Osteocyte (in vitro differentiated cells): ENCODE data around the gene CHD6. TPM values are rescaled to one million over a fixed set of nuclear protein-coding genes. Genes with fewer than 3 reads are reported as not detected.

Source experiments
- DNase-seq: peaks from one replicate; pipeline ENCODE4 v3.0.0; 2021; ENCODE audit warnings: mixed read lengths; ENCODE audit not compliant: unreplicated experiment; ENCODE audit errors: extremely low spot score
- H3K27ac Mint-ChIP-seq: one replicate; pipeline ENCODE4 v1.8.0; 2021; ENCODE audit warnings: mild to moderate bottlenecking, mixed read lengths; ENCODE audit not compliant: unreplicated experiment
- H3K27me3 Mint-ChIP-seq: one replicate; pipeline ENCODE4 v1.8.0; 2021; ENCODE audit warnings: mixed read lengths; ENCODE audit not compliant: unreplicated experiment
- H3K36me3 Mint-ChIP-seq: one replicate; pipeline ENCODE4 v1.8.0; 2021; ENCODE audit warnings: mixed read lengths; ENCODE audit not compliant: unreplicated experiment
- H3K4me1 Mint-ChIP-seq: one replicate; pipeline ENCODE4 v1.8.0; 2021; ENCODE audit warnings: mixed read lengths; ENCODE audit not compliant: unreplicated experiment
- H3K4me3 Mint-ChIP-seq: one replicate; pipeline ENCODE4 v1.8.0; 2021; ENCODE audit warnings: mild to moderate bottlenecking, moderate library complexity, mixed read lengths; ENCODE audit not compliant: unreplicated experiment
- H3K9me3 Mint-ChIP-seq: one replicate; pipeline ENCODE4 v1.8.0; 2021; ENCODE audit warnings: mixed read lengths; ENCODE audit not compliant: unreplicated experiment
- total RNA-seq: library from RNA; stranded (reverse); gene quantifications from 2 replicates; pipeline ENCODE4 v1.2.1, GENCODE V29; 2021
- TF ChIP-seq, protein P1 (sequence below): fragments of 200-600 bp; sonication (generic); IDR thresholded peaks from 2 replicates; pipeline ENCODE4 v1.5.0; 2021; ENCODE audit warnings: antibody characterized with exemption, mild to moderate bottlenecking, moderate library complexity

Gene CHD6
- total RNA-seq, 1 donor from 2014 or later = 51.4 TPM

- Mint-ChIP-seq H3K9me3 (no peaks in the 10 kb centered on the region), H3K27ac (no peak overlapping the region), H3K4me1 (peaks cover 1% of the 10 kb centered on the region), H3K27me3 (no peaks in the 10 kb centered on the region), H3K4me3 (no peak overlapping the region), H3K36me3 (peaks cover 3% of the 10 kb centered on the region)
- DNase-seq = no peak
- TF ChIP-seq, protein P1, sequence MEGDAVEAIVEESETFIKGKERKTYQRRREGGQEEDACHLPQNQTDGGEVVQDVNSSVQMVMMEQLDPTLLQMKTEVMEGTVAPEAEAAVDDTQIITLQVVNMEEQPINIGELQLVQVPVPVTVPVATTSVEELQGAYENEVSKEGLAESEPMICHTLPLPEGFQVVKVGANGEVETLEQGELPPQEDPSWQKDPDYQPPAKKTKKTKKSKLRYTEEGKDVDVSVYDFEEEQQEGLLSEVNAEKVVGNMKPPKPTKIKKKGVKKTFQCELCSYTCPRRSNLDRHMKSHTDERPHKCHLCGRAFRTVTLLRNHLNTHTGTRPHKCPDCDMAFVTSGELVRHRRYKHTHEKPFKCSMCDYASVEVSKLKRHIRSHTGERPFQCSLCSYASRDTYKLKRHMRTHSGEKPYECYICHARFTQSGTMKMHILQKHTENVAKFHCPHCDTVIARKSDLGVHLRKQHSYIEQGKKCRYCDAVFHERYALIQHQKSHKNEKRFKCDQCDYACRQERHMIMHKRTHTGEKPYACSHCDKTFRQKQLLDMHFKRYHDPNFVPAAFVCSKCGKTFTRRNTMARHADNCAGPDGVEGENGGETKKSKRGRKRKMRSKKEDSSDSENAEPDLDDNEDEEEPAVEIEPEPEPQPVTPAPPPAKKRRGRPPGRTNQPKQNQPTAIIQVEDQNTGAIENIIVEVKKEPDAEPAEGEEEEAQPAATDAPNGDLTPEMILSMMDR = no peak
Measured at GRCh38 chr20:41567615-41568014, 50.6 kb downstream of the CHD6 start.

DNA sequence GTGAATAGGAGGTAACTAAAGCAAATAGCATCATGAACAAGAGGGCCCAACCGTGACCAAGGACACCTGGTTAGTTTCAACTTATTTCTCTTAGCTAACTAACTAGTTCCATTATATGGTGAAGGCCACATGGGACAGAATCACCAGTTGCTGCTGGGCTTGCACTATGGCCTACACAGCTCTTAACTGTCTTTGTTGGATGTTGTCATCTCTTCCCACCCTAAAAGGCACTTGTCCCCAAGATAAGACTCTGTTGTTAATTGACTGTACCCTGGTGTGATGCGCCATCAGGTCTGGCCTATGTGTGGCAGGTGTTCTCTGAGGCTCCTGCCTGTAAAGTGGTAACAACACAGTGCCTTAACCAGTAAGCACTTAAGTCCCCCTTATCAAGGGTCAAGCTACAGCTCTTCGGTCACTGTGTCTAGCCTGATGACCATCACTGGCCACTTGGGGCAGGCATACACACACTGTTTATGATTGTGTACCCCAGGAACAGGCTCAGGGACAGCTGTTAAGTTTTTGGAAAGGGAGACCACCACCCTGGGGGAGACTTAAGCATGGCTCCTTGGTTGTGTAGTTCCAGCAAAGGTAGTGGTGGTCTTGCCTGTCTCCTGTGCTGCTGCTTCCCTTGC, 51.2 kb downstream of the CHD6 start:
- Mint-ChIP-seq H3K27ac (no peak overlapping the region), H3K27me3 (no peaks in the 10 kb centered on the region), H3K9me3 (no peaks in the 10 kb centered on the region), H3K36me3 (peaks cover 3% of the 10 kb centered on the region), H3K4me3 (no peak overlapping the region), H3K4me1 (peaks cover 2% of the 10 kb centered on the region)
- DNase-seq = no peak
- TF ChIP-seq, protein P1 = no peak

DNA sequence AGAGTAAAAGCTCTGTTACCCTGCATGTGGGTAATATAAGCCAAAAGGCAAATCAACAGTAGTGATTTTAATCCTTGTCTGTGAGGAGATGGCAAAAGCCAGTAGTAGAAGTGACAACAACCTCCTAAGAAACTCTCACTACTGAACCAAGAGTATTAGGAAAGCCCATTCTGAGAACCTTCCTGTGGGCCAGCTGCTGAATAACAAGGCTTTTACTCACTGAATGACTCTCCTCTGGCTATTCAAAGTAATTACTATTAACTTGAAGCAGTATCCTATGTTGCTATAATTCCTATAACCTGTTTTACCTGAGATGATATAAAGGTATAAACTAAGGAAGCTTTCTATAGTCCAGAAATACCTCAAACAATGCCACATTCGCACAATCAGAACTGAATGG, 55.1 kb downstream of the CHD6 start:
- H3K27me3 Mint-ChIP-seq = no peaks in the 10 kb centered on the region
- no peak overlapping the region for H3K27ac Mint-ChIP-seq
- H3K4me1 Mint-ChIP-seq = peaks cover 14% of the 10 kb centered on the region
- H3K36me3 Mint-ChIP-seq = peaks cover 3% of the 10 kb centered on the region
- no peaks in the 10 kb centered on the region for H3K9me3 Mint-ChIP-seq
- DNase-seq = no peak
- TF ChIP-seq, protein P1 = no peak
- no peak overlapping the region for H3K4me3 Mint-ChIP-seq

DNA sequence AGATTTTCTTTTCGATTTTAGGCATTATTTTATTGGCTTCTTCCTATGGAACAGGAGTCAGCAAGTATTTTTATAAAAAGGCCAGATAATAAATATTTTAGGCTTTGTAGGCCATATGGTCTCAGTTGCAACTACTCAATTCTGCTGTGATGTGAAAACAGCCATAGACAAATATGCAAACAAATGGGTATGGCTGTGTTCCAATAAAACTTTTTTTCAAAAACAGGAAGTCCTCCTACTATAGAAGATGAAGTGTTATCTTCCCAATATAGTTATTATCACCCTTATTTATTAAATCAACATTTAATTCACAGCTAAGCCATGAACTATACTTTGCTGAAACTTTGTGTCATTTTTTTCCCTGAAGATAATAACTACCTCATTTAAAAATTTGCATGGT, 57.2 kb downstream of the CHD6 start:
- Mint-ChIP-seq H3K36me3 (peaks cover 3% of the 10 kb centered on the region), H3K27ac (no peak overlapping the region), H3K9me3 (no peaks in the 10 kb centered on the region), H3K4me3 (no peak overlapping the region), H3K4me1 (peaks cover 14% of the 10 kb centered on the region), H3K27me3 (no peaks in the 10 kb centered on the region)
- no peak for DNase-seq
- TF ChIP-seq, protein P1 = no peak

GRCh38 chr20:41559658-41560057, 58.5 kb downstream of the CHD6 start:
- peaks cover 14% of the 10 kb centered on the region for H3K4me1 Mint-ChIP-seq
- DNase-seq = no peak
- peaks cover 1% of the 10 kb centered on the region for H3K36me3 Mint-ChIP-seq
- no peak overlapping the region for H3K4me3 Mint-ChIP-seq
- TF ChIP-seq, protein P1 = no peak
- no peaks in the 10 kb centered on the region for H3K9me3 Mint-ChIP-seq
- no peaks in the 10 kb centered on the region for H3K27me3 Mint-ChIP-seq
- H3K27ac Mint-ChIP-seq = no peak overlapping the region
